Tibial nerve (tissue), 4 donors: ENCODE measurements around the gene AADAC.

Source experiments
- EP300 ChIP-seq, 2 donors: sonication (generic); formaldehyde crosslinking; IDR thresholded peaks; one replicate each; pipeline ENCODE4 v1.6.1; 2017; ENCODE audit warnings: antibody characterized with exemption in 2 of 2, mild to moderate bottlenecking in 1 of 2
- POLR2A ChIP-seq, 2 donors: fragments of 450-650 bp; IDR thresholded peaks; one replicate each; pipeline ENCODE4 v1.6.1; 2017; ENCODE audit warnings: antibody characterized with exemption in 2 of 2, mild to moderate bottlenecking in 2 of 2, moderate library complexity in 2 of 2
- TF ChIP-seq, protein P1 (sequence below), 5 experiments: fragments of 200-600 bp in 3 of 5; fragments of 450-650 bp in 2 of 5; sonication (generic) in 3 of 5; IDR thresholded peaks; one replicate each; pipeline ENCODE4 v1.5.1; 2016 to 2019; ENCODE audit warnings: antibody characterized with exemption in 5 of 5, mild to moderate bottlenecking in 3 of 5, moderate library complexity in 2 of 5

DNA sequence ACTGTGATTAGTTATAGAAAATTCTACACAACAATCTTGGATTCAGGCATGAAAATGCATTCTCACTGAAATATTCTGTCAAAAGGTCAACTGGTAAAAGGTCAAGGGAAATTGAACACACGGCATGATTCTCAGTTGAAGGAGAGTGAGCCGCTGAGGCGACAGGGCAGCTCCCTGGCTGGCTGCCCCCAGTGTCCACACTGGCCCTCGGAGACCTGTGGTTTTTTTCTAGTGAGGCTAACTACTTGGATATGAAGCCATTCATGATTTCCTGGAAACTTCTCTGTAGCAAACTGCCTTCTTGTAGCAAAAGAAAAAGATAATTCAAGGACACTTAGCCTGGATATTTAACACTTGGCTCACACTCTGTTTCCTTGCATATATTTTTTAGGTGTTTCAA is 43.0 kb upstream of the AADAC start:
- TF ChIP-seq, protein P1, sequence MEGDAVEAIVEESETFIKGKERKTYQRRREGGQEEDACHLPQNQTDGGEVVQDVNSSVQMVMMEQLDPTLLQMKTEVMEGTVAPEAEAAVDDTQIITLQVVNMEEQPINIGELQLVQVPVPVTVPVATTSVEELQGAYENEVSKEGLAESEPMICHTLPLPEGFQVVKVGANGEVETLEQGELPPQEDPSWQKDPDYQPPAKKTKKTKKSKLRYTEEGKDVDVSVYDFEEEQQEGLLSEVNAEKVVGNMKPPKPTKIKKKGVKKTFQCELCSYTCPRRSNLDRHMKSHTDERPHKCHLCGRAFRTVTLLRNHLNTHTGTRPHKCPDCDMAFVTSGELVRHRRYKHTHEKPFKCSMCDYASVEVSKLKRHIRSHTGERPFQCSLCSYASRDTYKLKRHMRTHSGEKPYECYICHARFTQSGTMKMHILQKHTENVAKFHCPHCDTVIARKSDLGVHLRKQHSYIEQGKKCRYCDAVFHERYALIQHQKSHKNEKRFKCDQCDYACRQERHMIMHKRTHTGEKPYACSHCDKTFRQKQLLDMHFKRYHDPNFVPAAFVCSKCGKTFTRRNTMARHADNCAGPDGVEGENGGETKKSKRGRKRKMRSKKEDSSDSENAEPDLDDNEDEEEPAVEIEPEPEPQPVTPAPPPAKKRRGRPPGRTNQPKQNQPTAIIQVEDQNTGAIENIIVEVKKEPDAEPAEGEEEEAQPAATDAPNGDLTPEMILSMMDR (IDR thresholded peaks at IDR 0.05), result no peak
- TF ChIP-seq EP300 (IDR thresholded peaks at IDR 0.05) (no peak), POLR2A (IDR thresholded peaks at IDR 0.05) (no peak)
